HepG2 (cell line): Measurements from ENCODE around the gene SEMA3E.

Experiments used
- CHD4 ChIP-seq: fragments of 200-600 bp; sonication (generic); IDR thresholded peaks from 2 replicates; pipeline ENCODE4 v1.7.0; 2017; ENCODE audit warnings: mild to moderate bottlenecking, low read length, borderline replicate concordance
- CREB1 ChIP-seq, 2 experiments: fragments of 450-650 bp in 1 of 2; IDR thresholded peaks; 2 replicates each; pipeline ENCODE4 v1.6.1; 2016 to 2017; ENCODE audit warnings: control low read depth in 1 of 2, mild to moderate bottlenecking in 1 of 2, missing compliant biosample characterization in 1 of 2, missing genetic modification characterization in 1 of 2
- EZH2 ChIP-seq: conservative IDR thresholded peaks from 2 replicates; pipeline ENCODE4 v1.6.1; 2012; ENCODE audit warnings: mild to moderate bottlenecking, low read depth, low read length, moderate library complexity
- POLR2A ChIP-seq, 2 experiments: IDR thresholded peaks; 2 replicates each; pipeline ENCODE4 v1.6.1; 2011; ENCODE audit warnings: low read depth in 2 of 2, low read length in 2 of 2, mild to moderate bottlenecking in 1 of 2, moderate library complexity in 1 of 2; ENCODE audit not compliant: insufficient read depth in 1 of 2
- PRDM15 ChIP-seq: sonication (generic); formaldehyde crosslinking; IDR thresholded peaks from 2 replicates; pipeline ENCODE4 v1.4.0; 2020; ENCODE audit warnings: missing genetic modification reagents
- RAD21 ChIP-seq: fragments of 450-650 bp; formaldehyde crosslinking; IDR thresholded peaks from 2 replicates; pipeline ENCODE4 v1.5.0; 2020; ENCODE audit warnings: mild to moderate bottlenecking
- REST ChIP-seq, 2 experiments: IDR thresholded peaks; 2 replicates each; pipeline ENCODE4 v1.6.1; 2011 to 2012; ENCODE audit warnings: low read length in 2 of 2, borderline replicate concordance in 1 of 2, low read depth in 1 of 2, mild to moderate bottlenecking in 1 of 2, moderate library complexity in 1 of 2
- ZBTB26 ChIP-seq: IDR thresholded peaks from 2 replicates; pipeline ENCODE4 v1.6.1; 2016; ENCODE audit warnings: missing compliant biosample characterization, missing genetic modification reagents, borderline replicate concordance
- ZNF18 ChIP-seq: sonication (generic); formaldehyde crosslinking; IDR thresholded peaks from 2 replicates; pipeline ENCODE4 v1.8.0; 2022; ENCODE audit warnings: mild to moderate bottlenecking, missing genetic modification reagents; ENCODE audit not compliant: insufficient replicate concordance
- ZNF224 ChIP-seq: sonication (generic); formaldehyde crosslinking; IDR thresholded peaks from 2 replicates; pipeline ENCODE4 v1.5.0; 2020; ENCODE audit warnings: mild to moderate bottlenecking, missing genetic modification reagents
- ZNF546 ChIP-seq: sonication (generic); formaldehyde crosslinking; conservative IDR thresholded peaks from 2 replicates; pipeline ENCODE4 v1.8.1; 2023; ENCODE audit warnings: mild to moderate bottlenecking, missing genetic modification reagents
- ZNF839 ChIP-seq: sonication (generic); formaldehyde crosslinking; IDR thresholded peaks from 2 replicates; pipeline ENCODE4 v1.4.0; 2020; ENCODE audit warnings: missing genetic modification reagents, mild to moderate bottlenecking, borderline replicate concordance

- TF ChIP-seq POLR2A (IDR thresholded peaks at IDR 0.05; ENCODE audit: insufficient read depth in 1 of 2, low read depth in 2 of 2, low read length in 2 of 2) (no peak), PRDM15 (no peak), ZNF839 (CRISPR knock-in tag) (no peak), ZBTB26 (no peak), REST (IDR thresholded peaks at IDR 0.05; ENCODE audit: borderline replicate concordance in 1 of 2, low read depth in 1 of 2, low read length in 2 of 2) (no peak), CREB1 (IDR thresholded peaks at IDR 0.05) (no peak), CREB1 (CRISPR knock-in tag; IDR thresholded peaks at IDR 0.05) (no peak), ZNF18 (CRISPR knock-in tag) (no peak), RAD21 (no peak), ZNF546 (CRISPR knock-in tag) (no peak), CHD4 (no peak), ZNF224 (CRISPR knock-in tag) (no peak), EZH2 (no peak)
Measured at GRCh38 chr7:83581667-83582435, 67.1 kb downstream of the SEMA3E start.
